A673 (cell line): Measurements from ENCODE around the gene TMEM100. TPM values are rescaled to one million over a fixed set of nuclear protein-coding genes. Genes with fewer than 3 reads are reported as not detected.

Experiments
- BruUV-seq: library from RNA; stranded (reverse); fragments of 400-500 nt; replicated peaks from 2 replicates; lab custom pipeline; 2021; lab: Mats Ljungman, UMichigan
- CTCF ChIA-PET: fragments of 300-600 bp; sonication (Branson Sonifier 250); formaldehyde crosslinking; loops from one replicate; lab custom pipeline; 2022; ENCODE audit warnings: antibody characterized with exemption; lab: Charles Lee
- POLR2A ChIA-PET: fragments of 300-600 bp; sonication (Branson Sonifier 250); formaldehyde crosslinking; loops from one replicate; lab custom pipeline; 2022; ENCODE audit warnings: antibody characterized with exemption; ENCODE audit not compliant: low non-redundant PET; lab: Charles Lee
- DNase-seq: peaks from one replicate; pipeline ENCODE4 v3.0.0-alpha.2; 2015; ENCODE audit warnings: low spot score
- H3K27ac ChIP-seq: fragments of 200-600 bp; sonication (generic); 2 replicates; pipeline ENCODE4 v1.5.1; 2016; ENCODE audit warnings: mixed run types, low read depth, mild to moderate bottlenecking, mixed read lengths, antibody characterized with exemption, low read length; ENCODE audit not compliant: poor library complexity, severe bottlenecking
- H3K27me3 ChIP-seq: fragments of 200-600 bp; sonication (generic); replicated peaks from 2 replicates; pipeline ENCODE4 v1.6.1; 2017; ENCODE audit warnings: mixed run types, low read depth, mild to moderate bottlenecking, mixed read lengths, antibody characterized with exemption, low read length; ENCODE audit not compliant: insufficient read depth, poor library complexity
- H3K36me3 ChIP-seq: fragments of 200-600 bp; sonication (generic); 2 replicates; pipeline ENCODE4 v1.6.1; 2016; ENCODE audit warnings: mixed run types, mild to moderate bottlenecking, mixed read lengths, antibody characterized with exemption, low read length; ENCODE audit not compliant: insufficient read depth, poor library complexity, severe bottlenecking
- H3K4me1 ChIP-seq: fragments of 200-600 bp; sonication (generic); 2 replicates; pipeline ENCODE4 v1.6.1; 2017; ENCODE audit warnings: mixed run types, mild to moderate bottlenecking, mixed read lengths, antibody characterized with exemption, low read length; ENCODE audit not compliant: insufficient read depth, poor library complexity, severe bottlenecking
- H3K4me3 ChIP-seq: fragments of 200-600 bp; sonication (generic); 2 replicates; pipeline ENCODE4 v1.5.1; 2016; ENCODE audit warnings: low read depth, mixed run types, mild to moderate bottlenecking, mixed read lengths, low read length; ENCODE audit not compliant: poor library complexity, severe bottlenecking
- H3K9me3 ChIP-seq: fragments of 200-600 bp; sonication (generic); 2 replicates; pipeline ENCODE4 v1.6.1; 2016; ENCODE audit warnings: mixed run types, low read depth, mild to moderate bottlenecking, mixed read lengths, antibody characterized with exemption, low read length; ENCODE audit not compliant: poor library complexity, severe bottlenecking
- CTCF ChIP-seq: fragments of 300-800, 200-600 bp; sonication (generic); conservative IDR thresholded peaks from 2 replicates; pipeline ENCODE4 v1.5.1; 2017; ENCODE audit warnings: low read depth, mild to moderate bottlenecking, antibody characterized with exemption, low read length, moderate library complexity, mixed read lengths
- EZH2 ChIP-seq: fragments of 200-600 bp; sonication (generic); IDR thresholded peaks from 2 replicates; pipeline ENCODE4 v1.6.1; 2017; ENCODE audit warnings: borderline replicate concordance, low read depth, mild to moderate bottlenecking, mixed read lengths, antibody characterized with exemption, low read length; ENCODE audit not compliant: poor library complexity, severe bottlenecking
- intact Hi-C: fragments of 100-400 bp; cut with micrococcal nuclease; formaldehyde crosslinking; loops from one replicate; pipeline ENCODE4 v1.10.0; 2022; ENCODE audit not compliant: unreplicated experiment
- total RNA-seq: library from RNA; stranded (reverse); gene quantifications from 2 replicates; pipeline ENCODE4 v1.2.3, GENCODE V29; 2021

The TMEM100 gene
- total RNA-seq, 1 experiment from 2014 or later = 7.9 TPM

GRCh38 chr17:55710410-55710809 lies 12.3 kb downstream of the TMEM100 start:
- TF ChIP-seq CTCF (no peak), EZH2 (no peak)
- BruUV-seq = no TSS peak
- CTCF ChIA-PET = no interaction called here
- peak; percentile 74 for DNase-seq
- H3K9me3 ChIP-seq = no peaks in the 10 kb centered on the region
- POLR2A ChIA-PET = no interaction called here
- peaks cover 43% of the 10 kb centered on the region for H3K4me1 ChIP-seq
- H3K27me3 ChIP-seq = no peaks in the 10 kb centered on the region
- H3K4me3 ChIP-seq = no peak overlapping the region
- H3K27ac ChIP-seq = peak overlapping the region; percentile 23
- no peaks in the 10 kb centered on the region for H3K36me3 ChIP-seq
- intact Hi-C loops = loop anchor here (5.0 kb wide), 1 partner anchor 63 kb away; no protein-coding TSS in a partner anchor

GRCh38 chr17:55709984-55710383 lies 12.7 kb downstream of the TMEM100 start:
- H3K27me3 ChIP-seq = no peaks in the 10 kb centered on the region
- TF ChIP-seq EZH2 = no peak
- no peak for TF ChIP-seq CTCF
- peak overlapping the region; percentile 23 for H3K27ac ChIP-seq
- CTCF ChIA-PET = no interaction called here
- no peaks in the 10 kb centered on the region for H3K9me3 ChIP-seq
- H3K4me3 ChIP-seq = no peak overlapping the region
- POLR2A ChIA-PET = no interaction called here
- intact Hi-C loops = loop anchor here (5.0 kb wide), 1 partner anchor 63 kb away; no protein-coding TSS in a partner anchor
- peaks cover 43% of the 10 kb centered on the region for H3K4me1 ChIP-seq
- H3K36me3 ChIP-seq = no peaks in the 10 kb centered on the region
- DNase-seq = no peak
- no TSS peak for BruUV-seq

GRCh38 chr17:55709440-55709839 lies 13.2 kb downstream of the TMEM100 start:
- ChIA-PET CTCF (no interaction called here), POLR2A (no interaction called here)
- H3K36me3 ChIP-seq = no peaks in the 10 kb centered on the region
- H3K9me3 ChIP-seq = no peaks in the 10 kb centered on the region
- H3K4me1 ChIP-seq = peaks cover 43% of the 10 kb centered on the region
- DNase-seq = no peak
- no peaks in the 10 kb centered on the region for H3K27me3 ChIP-seq
- H3K4me3 ChIP-seq = no peak overlapping the region
- intact Hi-C loops = no loop called here
- BruUV-seq = no TSS peak
- no peak overlapping the region for H3K27ac ChIP-seq
- TF ChIP-seq EZH2 = no peak
